GM12878 (cell line): Measurements from ENCODE around the gene CAPN8. TPM values are rescaled to one million over a fixed set of nuclear protein-coding genes. Genes with fewer than 3 reads are reported as not detected.
A peak's percentile ranks its signal among the peaks of the same experiment; 100 is the strongest.

ENCODE experiments used
- ATAC-seq: fragments of 200-7000 bp; cut with Tn5 transposase; 3 replicates; pipeline ENCODE4 v1.9.1; 2020; ENCODE audit warnings: mild to moderate bottlenecking, moderate library complexity
- BruUV-seq: library from RNA; stranded (reverse); fragments of 400-500 nt; replicated peaks from 2 replicates; lab custom pipeline; 2021; lab: Mats Ljungman, UMichigan
- CTCF ChIA-PET: fragments of 300-600 bp; sonication (Branson Sonifier 250); formaldehyde crosslinking; extraction: SDS; loops from one replicate; lab custom pipeline; 2021; ENCODE audit warnings: inconsistent platforms; lab: Yijun Ruan, JAX
- POLR2A ChIA-PET: fragments of 350-600 bp; formaldehyde crosslinking; extraction: SDS; loops from one replicate; lab custom pipeline; 2021; ENCODE audit warnings: inconsistent platforms; lab: Charles Lee
- RAD21 ChIA-PET: fragments of 300-600 bp; sonication (Branson Sonifier 250); formaldehyde crosslinking; loops from one replicate; lab custom pipeline; 2023; ENCODE audit warnings: antibody characterized with exemption; ENCODE audit not compliant: unreplicated experiment; lab: Charles Lee
- SMC1A ChIA-PET: fragments of 300-600 bp; sonication (Branson Sonifier 250); formaldehyde crosslinking; loops from one replicate; lab custom pipeline; 2023; ENCODE audit not compliant: unreplicated experiment, uncharacterized antibody; lab: Charles Lee
- DNase-seq: peaks from one replicate; pipeline ENCODE4 v3.0.0-alpha.2; 2011; ENCODE audit warnings: low read depth, low spot score
- FAIRE-seq: peaks from 3 replicates; lab custom pipeline; 2011; peaks lifted over from hg19 to GRCh38; lab: Jason Lieb, UNC
- H2AFZ ChIP-seq: 2 replicates; pipeline ENCODE4 v1.6.0; 2011; ENCODE audit warnings: low read depth, low read length, control low read depth; ENCODE audit not compliant: control insufficient read depth
- H3K27ac ChIP-seq: 2 replicates; pipeline ENCODE4 v1.5.1; 2011; ENCODE audit warnings: control low read depth; ENCODE audit not compliant: control insufficient read depth, insufficient read depth
- H3K27me3 ChIP-seq, 2 experiments: replicated peaks in 1 of 2; 2 replicates each; pipeline versions ENCODE4 v1.6.0 to v1.6.1; 2011; ENCODE audit warnings: low read length in 1 of 2; ENCODE audit not compliant: control insufficient read depth in 2 of 2, insufficient read depth in 2 of 2
- H3K36me3 ChIP-seq, 2 experiments: 2 replicates each; pipeline ENCODE4 v1.5.1; 2011; ENCODE audit warnings: low read length in 1 of 2; ENCODE audit not compliant: control insufficient read depth in 2 of 2, insufficient read depth in 2 of 2
- H3K4me1 ChIP-seq: 2 replicates; pipeline ENCODE4 v1.6.1; 2011; ENCODE audit warnings: mild to moderate bottlenecking, low read length, moderate library complexity, mixed read lengths; ENCODE audit not compliant: control insufficient read depth, insufficient read depth
- H3K4me2 ChIP-seq: 2 replicates; pipeline ENCODE4 v1.6.0; 2011; ENCODE audit warnings: control low read depth; ENCODE audit not compliant: control insufficient read depth, insufficient read depth
- H3K4me3 ChIP-seq: fragments of 200-600 bp; sonication (generic); 2 replicates; pipeline ENCODE4 v1.5.1; 2016
- H3K79me2 ChIP-seq: 2 replicates; pipeline ENCODE4 v1.6.0; 2011; ENCODE audit warnings: low read length; ENCODE audit not compliant: control insufficient read depth, insufficient read depth
- H3K9ac ChIP-seq: 2 replicates; pipeline ENCODE4 v1.8.0; 2011; ENCODE audit warnings: low read length, control low read depth, mixed read lengths; ENCODE audit not compliant: control insufficient read depth, insufficient read depth
- H3K9me3 ChIP-seq: replicated peaks from 3 replicates; pipeline ENCODE4 v1.5.1; 2011; ENCODE audit warnings: mild to moderate bottlenecking, low read length; ENCODE audit not compliant: control insufficient read depth, insufficient read depth
- H4K20me1 ChIP-seq: 2 replicates; pipeline ENCODE4 v1.6.0; 2011; ENCODE audit not compliant: control insufficient read depth, insufficient read depth
- IKZF2 ChIP-seq, 2 experiments: fragments of 450-650 bp; IDR thresholded peaks; 2 replicates each; pipeline ENCODE4 v1.6.1; 2017; ENCODE audit warnings: mild to moderate bottlenecking in 2 of 2, moderate library complexity in 2 of 2
- IRF4 ChIP-seq: IDR thresholded peaks from 2 replicates; pipeline ENCODE4 v1.6.1; 2011; ENCODE audit warnings: low read depth, low read length
- LARP7 ChIP-seq: fragments of 450-650 bp; IDR thresholded peaks from 2 replicates; pipeline ENCODE4 v1.6.1; 2017; ENCODE audit warnings: mild to moderate bottlenecking
- PAX5 ChIP-seq: IDR thresholded peaks from 2 replicates; pipeline ENCODE4 v1.6.1; 2011; ENCODE audit warnings: low read depth, low read length, borderline replicate concordance
- PML ChIP-seq: IDR thresholded peaks from 2 replicates; pipeline ENCODE4 v1.6.1; 2012; ENCODE audit warnings: low read length, inconsistent platforms
- POLR2AphosphoS2 ChIP-seq: IDR thresholded peaks from 2 replicates; pipeline ENCODE4 v1.6.1; 2011; ENCODE audit warnings: low read depth, mild to moderate bottlenecking, low read length, improper control_type of control experiment, moderate library complexity
- RAD51 ChIP-seq: fragments of 450-650 bp; IDR thresholded peaks from 2 replicates; pipeline ENCODE4 v1.6.1; 2016; ENCODE audit warnings: moderate library complexity, mild to moderate bottlenecking, inconsistent platforms
- RELA ChIP-seq: fragments of 450-650 bp; IDR thresholded peaks from 2 replicates; pipeline ENCODE4 v1.8.0; 2014; ENCODE audit warnings: borderline replicate concordance; ENCODE audit not compliant: partially characterized antibody
- SREBF1 ChIP-seq: IDR thresholded peaks from 2 replicates; pipeline ENCODE4 v1.6.1; 2012; ENCODE audit warnings: mild to moderate bottlenecking, low read length
- SUPT20H ChIP-seq: IDR thresholded peaks from 2 replicates; pipeline ENCODE4 v1.6.1; 2011; ENCODE audit warnings: low read depth, mild to moderate bottlenecking, low read length, moderate library complexity, borderline replicate concordance; ENCODE audit not compliant: control insufficient read depth
- ZBTB33 ChIP-seq: fragments of 450-650 bp; IDR thresholded peaks from 2 replicates; pipeline ENCODE4 v1.6.1; 2017; ENCODE audit warnings: mild to moderate bottlenecking
- ZNF217 ChIP-seq: fragments of 450-650 bp; IDR thresholded peaks from 2 replicates; pipeline ENCODE4 v1.6.1; 2017; ENCODE audit warnings: antibody characterized with exemption, mild to moderate bottlenecking
- ZNF24 ChIP-seq: fragments of 450-650 bp; IDR thresholded peaks from 2 replicates; pipeline ENCODE4 v1.6.1; 2017; ENCODE audit warnings: antibody characterized with exemption, mild to moderate bottlenecking
- ZNF274 ChIP-seq: IDR thresholded peaks from one replicate; pipeline ENCODE4 v1.8.0; 2011; ENCODE audit not compliant: insufficient read length, insufficient read depth
- ZSCAN29 ChIP-seq: fragments of 450-650 bp; IDR thresholded peaks from 2 replicates; pipeline ENCODE4 v1.6.1; 2017; ENCODE audit warnings: mild to moderate bottlenecking, moderate library complexity
- WGBS: methylation state at CpG from one replicate; pipeline ENCODE4 v1.1.6; 2016; ENCODE audit warnings: low lambda C conversion rate; ENCODE audit not compliant: insufficient replicate concordance, insufficient coverage; ENCODE audit errors: missing lambda C conversion rate; 5-methylcytosine and 5-hydroxymethylcytosine counted together
- in situ Hi-C: fragments of 300-500 bp; cut with MboI; formaldehyde crosslinking; loops from 9 replicates; pipeline ENCODE4 v1.14.3; 2018; ENCODE audit warnings: mixed read lengths
- intact Hi-C: fragments of 100-400 bp; cut with micrococcal nuclease; formaldehyde crosslinking; loops from one replicate; pipeline ENCODE4 v1.14.2; 2022; ENCODE audit not compliant: unreplicated experiment
- polyA plus RNA-seq, 11 experiments: library from polyadenylated mRNA; depleted of rRNA in 4 of 11; unstranded in 6 of 11; stranded (reverse) in 5 of 11; fragments of >200 nt; fragmentation: Nextera tagmentation in 4 of 11; fragmentation: Illumina TruSeq in 1 of 11; extraction: Ambion mirVana in 4 of 11; extraction: Trizol in 1 of 11; gene quantifications; 1 replicate in 1 of 11; 2 replicates in 10 of 11; pipeline versions ENCODE4 v1.2.1 to v1.2.3, GENCODE V29; 2011 to 2016; ENCODE audit warnings: inconsistent platforms in 2 of 11, missing spikeins in 2 of 11, low read depth in 1 of 11
- total RNA-seq, 4 experiments: library from RNA; depleted of rRNA in 3 of 4; stranded (reverse); fragments of >200 nt in 3 of 4; fragmentation: Illumina TruSeq in 1 of 4; extraction: Trizol in 1 of 4; gene quantifications; 2 replicates each; pipeline versions ENCODE4 v1.2.1 to v1.2.3, GENCODE V29; 2013 to 2021

Gene CAPN8
- total and polyA plus RNA-seq, 10 of the 15 experiments (the other 5 are each of a cell fraction or from before 2014, with no cell fraction given), result 6.4 to 30.7 (median 12.3) TPM

- no peak overlapping the region for H3K9ac ChIP-seq
- H3K4me1 ChIP-seq, result peaks cover 32% of the 10 kb centered on the region
- no peaks in the 10 kb centered on the region; the same call in 1 of the 2 replicates for H3K79me2 ChIP-seq
- ChIA-PET RAD21 (no interaction called here), SMC1A (no interaction called here), POLR2A (no interaction called here), CTCF (no interaction called here)
- no peaks in the 10 kb centered on the region for H3K9me3 ChIP-seq
- intact Hi-C loops, result loop anchor here (5.0 kb wide), 1 partner anchor 619 kb away; the partner anchor contains the start of gene NVL
- no peaks in the 10 kb centered on the region for H3K36me3 ChIP-seq
- no peaks in the 10 kb centered on the region for H4K20me1 ChIP-seq
- DNase-seq (no peak), FAIRE-seq (peak; percentile 7), ATAC-seq (no peak)
- no TSS peak for BruUV-seq
- H3K27me3 ChIP-seq, result no peaks in the 10 kb centered on the region
- in situ Hi-C loops, result no loop called here
- H3K4me3 ChIP-seq, result 0 out of 2 replicates have a peak overlapping the region, but pooled peaks have one; percentile 72
- TF ChIP-seq PAX5, result no peak
- TF ChIP-seq RAD51, result no peak
- TF ChIP-seq ZNF24, result peak; percentile 73
- no peak for TF ChIP-seq ZSCAN29
- 4% methylated on average over 7 of the region's 7 CpGs for WGBS
- no peak overlapping the region for H3K27ac ChIP-seq
- peak overlapping the region; percentile 75; the same call in 1 of the 2 replicates for H3K4me2 ChIP-seq
- no peak overlapping the region for H2AFZ ChIP-seq
Measured at GRCh38 chr1:223713546-223714420, 48.3 kb upstream of the CAPN8 start.

- H3K79me2 ChIP-seq, result no peaks in the 10 kb centered on the region; the same call in 1 of the 2 replicates
- POLR2A ChIA-PET, result no interaction called here
- CTCF ChIA-PET, result interaction anchor here (3.1 kb wide), 1 partner anchor 37 kb away, joined by 25 read pairs; no protein-coding TSS in a partner anchor
- in situ Hi-C loops, result no loop called here
- no peak for FAIRE-seq
- H3K36me3 ChIP-seq, result no peaks in the 10 kb centered on the region
- SMC1A ChIA-PET, result interaction anchor here (1.2 kb wide), 1 partner anchor 36 kb away, joined by 5 read pairs; no protein-coding TSS in a partner anchor
- WGBS, result under 1% methylated on average over 28 of the region's 40 CpGs
- no peak for DNase-seq
- H3K9me3 ChIP-seq, result no peaks in the 10 kb centered on the region
- peak overlapping the region; percentile 76 for H2AFZ ChIP-seq
- H3K4me3 ChIP-seq, result peak overlapping the region; percentile 72
- peak overlapping the region; percentile 68; the same call in 1 of the 2 replicates for H3K9ac ChIP-seq
- H3K4me1 ChIP-seq, result peaks cover 32% of the 10 kb centered on the region
- RAD21 ChIA-PET, result interaction anchor here (1.2 kb wide), 1 partner anchor 30 kb away, joined by 4 read pairs; no protein-coding TSS in a partner anchor
- no peaks in the 10 kb centered on the region for H4K20me1 ChIP-seq
- H3K4me2 ChIP-seq, result peak overlapping the region; percentile 99
- ATAC-seq, result peak; percentile 54
- intact Hi-C loops, result loop anchor here (1.0 to 5.0 kb wide), 2 partner anchors 36 to 619 kb away; partner anchors contain the start of gene NVL
- TSS peak; percentile 62 for BruUV-seq
- H3K27ac ChIP-seq, result 0 out of 2 replicates have a peak overlapping the region, but pooled peaks have one; percentile 44
- H3K27me3 ChIP-seq, result no peaks in the 10 kb centered on the region
- TF ChIP-seq SUPT20H, result no peak
- TF ChIP-seq ZNF217, result no peak
- no peak for TF ChIP-seq ZNF274
- no peak for TF ChIP-seq PML
- no peak for TF ChIP-seq LARP7
- no peak for TF ChIP-seq IKZF2 (IDR thresholded peaks at IDR 0.05)
- no peak for TF ChIP-seq ZBTB33
- no peak for TF ChIP-seq IRF4
- no peak for TF ChIP-seq POLR2AphosphoS2
- no peak for TF ChIP-seq SREBF1
- TF ChIP-seq RELA, result no peak
Measured at GRCh38 chr1:223712850-223713474, 47.5 kb upstream of the CAPN8 start.
